Measurements from ENCODE around the gene KIF23.

KIF23 gene

DNA sequence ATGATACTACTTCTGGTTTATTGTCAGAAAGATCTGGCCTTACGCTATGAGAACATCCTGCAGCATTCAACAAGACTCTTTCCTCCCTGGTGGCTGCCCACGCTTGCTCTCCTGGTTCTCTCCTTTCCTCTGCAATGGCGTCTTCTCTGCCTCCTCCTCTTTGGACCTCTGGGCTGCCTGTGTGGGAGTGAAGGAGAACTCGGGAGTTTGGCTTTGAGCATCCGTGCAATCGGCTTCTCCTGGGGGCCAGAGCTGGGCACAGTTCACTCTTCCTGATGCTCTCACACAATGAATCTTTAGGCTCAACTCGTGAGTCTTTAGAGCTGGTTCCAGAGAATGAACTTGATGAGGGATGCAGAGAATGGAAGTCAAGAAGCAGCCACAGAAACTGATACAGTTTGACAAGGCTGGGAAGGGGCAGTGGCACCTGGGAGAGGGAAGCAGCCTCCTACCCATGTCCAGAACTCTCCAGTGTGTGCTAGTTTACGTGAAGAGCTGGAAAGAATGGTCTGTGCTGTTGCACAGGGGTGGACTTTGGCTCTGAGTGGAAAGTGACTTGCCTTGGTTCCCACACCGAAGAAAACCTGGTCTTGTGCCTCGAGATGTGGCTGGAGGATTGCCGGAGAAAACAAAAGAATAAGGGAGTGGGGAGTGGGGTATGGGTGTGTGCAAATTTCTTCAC lies 76.3 kb downstream of the KIF23 start:
- no peak for DNase-seq (ENCODE audit: low read depth, low spot score)

DNA sequence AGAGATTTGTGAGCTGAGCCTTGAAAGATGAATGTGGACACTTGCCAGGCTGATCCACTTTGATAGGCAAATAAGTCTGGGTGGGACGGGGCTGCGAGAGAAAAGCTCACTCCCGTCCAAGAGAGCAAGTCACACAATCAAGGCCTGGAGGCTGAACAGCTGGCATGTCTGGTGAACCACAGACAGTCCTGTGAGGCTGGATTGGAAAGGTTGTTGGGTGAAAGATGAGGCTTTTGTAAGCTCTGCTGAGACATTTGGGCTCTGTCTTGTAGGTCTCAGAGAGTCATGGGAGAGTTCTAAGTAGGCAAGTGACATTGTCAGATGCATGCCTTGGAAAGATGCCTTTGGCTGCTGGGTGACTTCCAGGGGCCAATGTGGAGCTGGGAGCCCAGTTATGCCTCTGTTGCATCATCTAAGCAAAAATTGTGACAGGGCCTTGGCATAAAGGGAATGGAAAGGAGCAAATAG lies 76.9 kb downstream of the KIF23 start:
- no peak for DNase-seq (ENCODE audit: low read depth, low spot score)

DNA sequence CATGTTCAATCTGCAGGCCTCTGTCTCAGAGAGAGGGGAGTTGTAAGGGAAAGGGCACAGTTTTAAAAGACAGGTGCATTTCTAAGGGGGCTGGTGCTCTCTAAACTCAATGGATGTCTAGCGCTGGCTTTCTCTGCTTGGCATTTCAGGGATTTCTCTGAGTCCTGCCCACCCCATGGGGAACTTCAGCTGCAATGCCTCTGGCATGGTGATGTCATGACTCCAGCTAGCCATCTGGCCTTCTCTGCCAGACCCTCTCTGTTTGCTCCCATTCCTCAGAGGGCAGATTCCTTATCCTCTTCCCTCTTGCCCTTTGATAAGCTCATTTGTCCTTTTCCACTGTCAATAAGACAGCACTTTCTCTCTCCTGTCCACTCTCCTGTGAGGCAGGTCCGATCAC lies 79.3 kb downstream of the KIF23 start:
- no peak for DNase-seq (ENCODE audit: low read depth, low spot score)

DNA sequence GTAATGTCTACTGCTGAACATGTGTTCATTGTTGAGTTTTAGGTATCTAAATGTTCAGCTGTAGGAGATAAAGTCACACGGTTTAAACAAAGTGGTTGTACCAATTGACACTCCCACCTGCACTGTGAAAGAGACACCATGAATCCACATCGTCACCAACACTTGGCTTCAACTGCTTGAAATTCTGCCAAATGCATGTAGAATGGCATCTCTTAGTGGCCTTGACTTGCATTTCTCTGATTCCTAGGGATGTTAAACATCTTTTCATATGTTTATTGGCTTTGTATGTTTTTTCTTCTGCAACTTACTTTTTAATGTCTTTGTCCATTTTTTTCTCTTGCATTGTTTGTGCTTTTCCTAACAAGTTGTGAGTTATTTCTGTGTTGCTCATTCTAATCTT lies 81.9 kb downstream of the KIF23 start:
- no peak for DNase-seq (ENCODE audit: low read depth, low spot score)

DNA sequence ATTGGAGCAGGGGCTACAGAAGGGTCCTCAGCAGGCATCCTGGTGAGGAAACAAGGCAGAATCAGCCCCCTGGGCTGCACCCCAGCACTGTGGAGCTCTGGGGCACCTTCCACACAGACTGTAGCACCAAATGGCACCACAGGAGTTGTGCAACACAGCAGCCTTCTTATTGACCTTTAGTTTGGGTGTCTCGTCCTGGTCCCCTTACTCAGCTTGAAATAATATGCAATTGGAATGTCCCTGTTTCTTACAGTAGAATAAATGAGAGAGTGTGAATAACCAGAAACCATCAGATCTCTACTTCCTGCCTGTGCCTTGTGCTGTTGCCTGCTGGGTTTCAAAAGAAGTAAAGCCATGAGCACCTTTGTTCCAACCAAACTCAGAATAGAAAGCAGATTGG lies 82.9 kb downstream of the KIF23 start:
- no peak for DNase-seq (ENCODE audit: low read depth, low spot score)

DNA sequence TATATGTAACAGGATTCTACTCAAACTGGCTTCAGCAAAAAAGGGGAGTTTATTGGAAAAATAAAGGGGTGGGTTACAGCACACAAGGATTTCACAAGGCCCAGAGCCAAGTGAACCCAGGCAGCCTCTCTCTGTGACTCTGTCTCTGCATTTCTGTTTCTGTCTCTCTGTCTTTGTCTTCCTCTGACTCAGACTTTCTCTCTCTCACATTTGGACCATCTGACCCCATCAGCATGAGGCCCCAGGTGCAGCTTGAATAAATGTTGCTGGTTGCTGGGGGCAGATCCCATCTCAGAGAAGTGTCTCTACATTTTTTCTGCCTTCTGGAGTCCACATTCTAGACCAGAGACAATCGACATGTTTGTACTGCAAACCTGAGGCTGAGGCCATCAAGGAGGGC lies 83.5 kb downstream of the KIF23 start:
- DNase-seq (ENCODE audit: low read depth, low spot score), result no peak
